Keratinocyte (primary cell): Measurements from ENCODE around the gene PFKFB3. TPM values are rescaled to one million over a fixed set of nuclear protein-coding genes. Genes with fewer than 3 reads are reported as not detected.
"Not testable (repeated sequence)": the region's sequence is repeated elsewhere in the genome, so short reads cannot be mapped to it uniquely, and the experiment has no call there.

Experiments used
- DNase-seq: peaks from one replicate; pipeline ENCODE4 v3.0.0-alpha.2; 2011; ENCODE audit warnings: low read depth, missing footprints, low spot score
- FAIRE-seq: peaks from 2 replicates; lab custom pipeline; 2011; peaks lifted over from hg19 to GRCh38; lab: Jason Lieb, UNC
- H2AFZ ChIP-seq: 2 replicates; pipeline ENCODE4 v1.6.0; 2012; ENCODE audit warnings: low read length, control low read depth, inconsistent platforms; ENCODE audit not compliant: control insufficient read depth
- H3K27ac ChIP-seq: 2 replicates; pipeline ENCODE4 v1.5.1; 2011; ENCODE audit warnings: low read length; ENCODE audit not compliant: control insufficient read depth, insufficient read depth
- H3K27me3 ChIP-seq: 3 replicates; pipeline ENCODE4 v1.6.0; 2011; ENCODE audit warnings: low read length; ENCODE audit not compliant: control insufficient read depth, insufficient read depth; ENCODE audit errors: extremely low read depth
- H3K36me3 ChIP-seq, 2 experiments: 2 replicates in 1 of 2; 3 replicates in 1 of 2; pipeline ENCODE4 v1.5.1; 2011; ENCODE audit warnings: low read length in 2 of 2, mild to moderate bottlenecking in 1 of 2; ENCODE audit not compliant: control insufficient read depth in 2 of 2, insufficient read depth in 2 of 2; ENCODE audit errors: extremely low read depth in 1 of 2
- H3K4me1 ChIP-seq: 3 replicates; pipeline ENCODE4 v1.5.1; 2011; ENCODE audit warnings: low read length; ENCODE audit not compliant: control insufficient read depth, insufficient read depth; ENCODE audit errors: extremely low read depth
- H3K4me2 ChIP-seq: 3 replicates; pipeline ENCODE4 v1.6.0; 2011; ENCODE audit warnings: low read depth, low read length; ENCODE audit not compliant: control insufficient read depth, insufficient read depth; ENCODE audit errors: extremely low read depth
- H3K4me3 ChIP-seq, 3 experiments: fragments of 200-600 bp in 1 of 3; sonication (generic) in 1 of 3; 2 replicates in 2 of 3; 3 replicates in 1 of 3; pipeline ENCODE4 v1.5.1; 2011 to 2016; ENCODE audit warnings: low read length in 3 of 3, mild to moderate bottlenecking in 3 of 3, control low read depth in 2 of 3, inconsistent platforms in 1 of 3, low read depth in 1 of 3, mixed read lengths in 1 of 3, mixed run types in 1 of 3, moderate library complexity in 1 of 3; ENCODE audit not compliant: control insufficient read depth in 2 of 3, insufficient read depth in 2 of 3; ENCODE audit errors: extremely low read depth in 1 of 3
- H3K79me2 ChIP-seq: 2 replicates; pipeline ENCODE4 v1.6.0; 2012; ENCODE audit warnings: low read length; ENCODE audit not compliant: control insufficient read depth, insufficient read depth
- H3K9ac ChIP-seq: 3 replicates; pipeline ENCODE4 v1.6.0; 2011; ENCODE audit warnings: low read length; ENCODE audit not compliant: control insufficient read depth, insufficient read depth; ENCODE audit errors: extremely low read depth
- H3K9me1 ChIP-seq: 3 replicates; pipeline ENCODE4 v1.6.0; 2011; ENCODE audit warnings: low read length; ENCODE audit not compliant: control insufficient read depth, insufficient read depth; ENCODE audit errors: extremely low read depth
- H3K9me3 ChIP-seq: 2 replicates; pipeline ENCODE4 v1.5.1; 2012; ENCODE audit warnings: low read depth, low read length; ENCODE audit not compliant: control insufficient read depth
- H4K20me1 ChIP-seq: 3 replicates; pipeline ENCODE4 v1.6.0; 2011; ENCODE audit warnings: low read length; ENCODE audit not compliant: control insufficient read depth, insufficient read depth; ENCODE audit errors: extremely low read depth
- CTCF ChIP-seq, 3 experiments: IDR thresholded peaks in 1 of 3; conservative IDR thresholded peaks in 1 of 3; optimal IDR thresholded peaks in 1 of 3; 2 replicates in 2 of 3; 3 replicates in 1 of 3; pipeline versions ENCODE3 to v1.5.1; 2011; ENCODE audit warnings: low read length in 3 of 3, mild to moderate bottlenecking in 3 of 3, moderate library complexity in 2 of 3, control low read depth in 1 of 3, inconsistent platforms in 1 of 3; ENCODE audit not compliant: insufficient read depth in 2 of 3; ENCODE audit errors: extremely low read depth in 1 of 3
- EZH2 ChIP-seq: IDR thresholded peaks from one replicate; pipeline ENCODE4 v1.6.1; 2012; ENCODE audit warnings: inconsistent platforms, mild to moderate bottlenecking, low read length, moderate library complexity
- dilution Hi-C: fragments of 300-500 bp; cut with MboI; formaldehyde crosslinking; loops from one replicate; pipeline ENCODE4 v1.7.0; 2020; ENCODE audit warnings: low sequenced_read_pairs; ENCODE audit not compliant: extremely low pct_ligation_motif_present
- polyA plus RNA-seq, 5 experiments: library from polyadenylated mRNA; depleted of rRNA in 3 of 5; stranded (reverse) in 3 of 5; stranded (forward) in 1 of 5; unstranded in 1 of 5; fragments of >200 nt; gene quantifications; 1 replicate in 1 of 5; 2 replicates in 3 of 5; 3 replicates in 1 of 5; pipeline versions ENCODE4 v1.2.1 to v1.2.3, GENCODE V29; 2011 to 2012; ENCODE audit warnings: missing spikeins in 2 of 5, low read depth in 1 of 5, low replicate concordance in 1 of 5

The PFKFB3 gene
- polyA plus RNA-seq, 1 donor (not counting 4 experiments of a cell fraction or from before 2014, with no cell fraction given), result 18.6 TPM

GRCh38 chr10:6195846-6196245 is 6.9 kb upstream of the PFKFB3 start:
- Histone ChIP-seq H3K9me3 (no peaks in the 10 kb centered on the region), H2AFZ (no peak overlapping the region), H3K27ac (no peak overlapping the region), H3K36me3 (no peaks in the 10 kb centered on the region), H3K27me3 (no peaks in the 10 kb centered on the region), H4K20me1 (peaks cover 6% of the 10 kb centered on the region), H3K9ac (no peak overlapping the region), H3K4me1 (peaks cover 3% of the 10 kb centered on the region), H3K9me1 (no peaks in the 10 kb centered on the region), H3K4me3 (no peak overlapping the region), H3K4me2 (no peak overlapping the region), H3K79me2 (no peaks in the 10 kb centered on the region)
- FAIRE-seq, result no peak
- no peak for DNase-seq
- TF ChIP-seq EZH2, result no peak
- no peak for TF ChIP-seq CTCF (optimal IDR thresholded peaks at IDR 0.05 in 1 of 3, IDR thresholded peaks at IDR 0.05 in 1 of 3, conservative IDR thresholded peaks at IDR 0.05 in 1 of 3; ENCODE audit: extremely low read depth in 1 of 3, insufficient read depth in 2 of 3, low read length in 3 of 3)
- dilution Hi-C loops, result no loop called here

- H3K9me3 ChIP-seq, H3K9me1 ChIP-seq, H3K4me2 ChIP-seq, dilution Hi-C loops, DNase-seq, H2AFZ ChIP-seq, FAIRE-seq, H3K79me2 ChIP-seq, H3K9ac ChIP-seq, H3K27me3 ChIP-seq, H3K4me3 ChIP-seq, H3K27ac ChIP-seq, H3K4me1 ChIP-seq, H3K36me3 ChIP-seq, H4K20me1 ChIP-seq: not testable (repeated sequence)
Measured at GRCh38 chr10:6196524-6196923, 6.2 kb upstream of the PFKFB3 start.

GRCh38 chr10:6197321-6197720 is 5.4 kb upstream of the PFKFB3 start:
- Histone ChIP-seq H3K27ac (no peak overlapping the region), H2AFZ (no peak overlapping the region), H3K9me3 (no peaks in the 10 kb centered on the region), H3K36me3 (no peaks in the 10 kb centered on the region), H3K4me1 (peaks cover 10% of the 10 kb centered on the region), H4K20me1 (peaks cover 6% of the 10 kb centered on the region), H3K79me2 (no peaks in the 10 kb centered on the region), H3K9me1 (no peaks in the 10 kb centered on the region), H3K27me3 (peaks cover 6% of the 10 kb centered on the region), H3K4me3 (no peak overlapping the region), H3K9ac (no peak overlapping the region), H3K4me2 (no peak overlapping the region)
- no peak for FAIRE-seq
- TF ChIP-seq CTCF (optimal IDR thresholded peaks at IDR 0.05 in 1 of 3, IDR thresholded peaks at IDR 0.05 in 1 of 3, conservative IDR thresholded peaks at IDR 0.05 in 1 of 3; ENCODE audit: extremely low read depth in 1 of 3, insufficient read depth in 2 of 3, low read length in 3 of 3), result no peak
- TF ChIP-seq EZH2, result no peak
- dilution Hi-C loops, result no loop called here
- DNase-seq, result no peak
